ENCODE results near the gene NEU4.

DNA sequence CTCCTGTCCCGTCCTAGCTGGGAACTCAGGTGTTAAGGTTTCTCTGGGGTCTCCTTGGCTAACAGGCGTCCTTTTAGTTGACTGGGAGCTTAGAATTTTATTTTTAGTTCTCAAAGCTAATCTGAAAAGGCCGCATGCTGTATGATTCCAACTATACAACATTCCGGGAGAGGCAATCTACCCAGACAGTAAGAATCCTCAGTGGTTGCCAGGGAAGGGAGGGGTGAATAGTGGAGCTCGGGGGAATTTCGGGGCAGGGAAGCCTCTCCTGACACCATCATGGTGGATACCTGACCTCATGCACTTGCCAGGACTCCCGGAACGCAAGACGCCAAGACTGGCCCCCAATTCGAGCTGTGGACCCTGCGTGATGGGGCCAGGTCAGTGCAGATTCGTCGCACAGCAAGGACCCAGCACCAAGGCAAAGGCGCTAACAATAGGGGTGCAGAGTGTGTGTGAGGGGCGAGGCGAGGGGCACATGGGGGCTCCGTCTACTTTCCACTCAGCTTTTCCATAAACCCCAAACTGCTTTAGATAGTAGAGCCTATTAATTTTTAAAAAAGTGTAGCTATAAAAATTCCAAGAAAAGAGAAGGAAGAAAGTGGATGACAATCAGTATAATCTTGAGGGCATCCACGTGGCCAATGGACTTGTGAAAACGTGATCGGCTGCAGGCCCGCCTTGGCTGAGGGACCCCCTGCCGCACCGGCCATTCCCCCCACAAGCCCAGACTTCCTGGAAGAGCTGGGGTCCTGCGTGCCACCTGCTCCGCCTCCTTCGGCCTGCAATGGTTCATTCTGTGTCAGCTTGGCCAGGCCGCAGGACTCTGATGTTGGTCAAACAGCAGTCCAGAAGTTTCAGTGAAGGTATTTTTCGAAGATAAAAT is 32.4 kb downstream of the NEU4 start:
- TF ChIP-seq SIN3A (IDR thresholded peaks at IDR 0.05; ENCODE audit: borderline replicate concordance, insufficient read depth, low read length): no peak
- TF ChIP-seq, protein P1, sequence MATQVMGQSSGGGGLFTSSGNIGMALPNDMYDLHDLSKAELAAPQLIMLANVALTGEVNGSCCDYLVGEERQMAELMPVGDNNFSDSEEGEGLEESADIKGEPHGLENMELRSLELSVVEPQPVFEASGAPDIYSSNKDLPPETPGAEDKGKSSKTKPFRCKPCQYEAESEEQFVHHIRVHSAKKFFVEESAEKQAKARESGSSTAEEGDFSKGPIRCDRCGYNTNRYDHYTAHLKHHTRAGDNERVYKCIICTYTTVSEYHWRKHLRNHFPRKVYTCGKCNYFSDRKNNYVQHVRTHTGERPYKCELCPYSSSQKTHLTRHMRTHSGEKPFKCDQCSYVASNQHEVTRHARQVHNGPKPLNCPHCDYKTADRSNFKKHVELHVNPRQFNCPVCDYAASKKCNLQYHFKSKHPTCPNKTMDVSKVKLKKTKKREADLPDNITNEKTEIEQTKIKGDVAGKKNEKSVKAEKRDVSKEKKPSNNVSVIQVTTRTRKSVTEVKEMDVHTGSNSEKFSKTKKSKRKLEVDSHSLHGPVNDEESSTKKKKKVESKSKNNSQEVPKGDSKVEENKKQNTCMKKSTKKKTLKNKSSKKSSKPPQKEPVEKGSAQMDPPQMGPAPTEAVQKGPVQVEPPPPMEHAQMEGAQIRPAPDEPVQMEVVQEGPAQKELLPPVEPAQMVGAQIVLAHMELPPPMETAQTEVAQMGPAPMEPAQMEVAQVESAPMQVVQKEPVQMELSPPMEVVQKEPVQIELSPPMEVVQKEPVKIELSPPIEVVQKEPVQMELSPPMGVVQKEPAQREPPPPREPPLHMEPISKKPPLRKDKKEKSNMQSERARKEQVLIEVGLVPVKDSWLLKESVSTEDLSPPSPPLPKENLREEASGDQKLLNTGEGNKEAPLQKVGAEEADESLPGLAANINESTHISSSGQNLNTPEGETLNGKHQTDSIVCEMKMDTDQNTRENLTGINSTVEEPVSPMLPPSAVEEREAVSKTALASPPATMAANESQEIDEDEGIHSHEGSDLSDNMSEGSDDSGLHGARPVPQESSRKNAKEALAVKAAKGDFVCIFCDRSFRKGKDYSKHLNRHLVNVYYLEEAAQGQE (IDR thresholded peaks at IDR 0.05; ENCODE audit: insufficient read depth in 1 of 2, low read depth in 2 of 2, low read length in 2 of 2): no peak

Measured in PFSK-1 (cell line).